HG02623 (cell line): ENCODE measurements around the gene GNG7.
"Not testable (repeated sequence)": the region's sequence is repeated elsewhere in the genome, so short reads cannot be mapped to it uniquely, and the experiment has no call there.

Experiments used
- ATAC-seq: cut with Tn5 transposase; IDR thresholded peaks from one replicate; pipeline ENCODE4 v1.9.1; 2021; ENCODE audit warnings: moderate library complexity; ENCODE audit not compliant: unreplicated experiment

Gene GNG7

GRCh38 chr19:2519482-2519881 is 183.0 kb downstream of the GNG7 start:
- ATAC-seq, result no peak

- not testable (repeated sequence) for ATAC-seq
Observed at GRCh38 chr19:2518856-2519255, 183.6 kb downstream of the GNG7 start.

- no peak for ATAC-seq
Observed at GRCh38 chr19:2517881-2518601, 184.5 kb downstream of the GNG7 start.

- ATAC-seq, result no peak
Observed at GRCh38 chr19:2516727-2517126, 185.8 kb downstream of the GNG7 start.

- no peak for ATAC-seq
Observed at GRCh38 chr19:2514981-2515518, 187.4 kb downstream of the GNG7 start.

- ATAC-seq, result no peak
Observed at GRCh38 chr19:2512523-2513431, 189.7 kb downstream of the GNG7 start.

- ATAC-seq, result no peak
Observed at GRCh38 chr19:2511991-2512390, 190.5 kb downstream of the GNG7 start.

- no peak for ATAC-seq
Observed at GRCh38 chr19:2511570-2511969, 190.9 kb downstream of the GNG7 start.

GRCh38 chr19:2509096-2509495 is 193.4 kb downstream of the GNG7 start:
- no peak for ATAC-seq

- ATAC-seq, result no peak
Observed at GRCh38 chr19:2507109-2507508, 195.4 kb downstream of the GNG7 start.

- not testable (repeated sequence) for ATAC-seq
Observed at GRCh38 chr19:2506656-2507055, 195.8 kb downstream of the GNG7 start.

GRCh38 chr19:2503521-2504109 is 198.9 kb downstream of the GNG7 start:
- no peak for ATAC-seq

- ATAC-seq, result no peak
Observed at GRCh38 chr19:2500841-2501261, 201.6 kb downstream of the GNG7 start.

- no peak for ATAC-seq
Observed at GRCh38 chr19:2500156-2500555, 202.3 kb downstream of the GNG7 start.

- ATAC-seq, result no peak
Observed at GRCh38 chr19:2497186-2497585, 205.3 kb downstream of the GNG7 start.

GRCh38 chr19:2495651-2496316 is 206.7 kb downstream of the GNG7 start:
- no peak for ATAC-seq

GRCh38 chr19:2495130-2495641 is 207.3 kb downstream of the GNG7 start:
- no peak for ATAC-seq

- no peak for ATAC-seq
Observed at GRCh38 chr19:2494447-2495129, 207.9 kb downstream of the GNG7 start.

- no peak for ATAC-seq
Observed at GRCh38 chr19:2494084-2494446, 208.4 kb downstream of the GNG7 start.

GRCh38 chr19:2493448-2493847 is 209.0 kb downstream of the GNG7 start:
- not testable (repeated sequence) for ATAC-seq
